Parathyroid adenoma (tissue), 2 donors: Measurements from ENCODE around the gene PRSS21.

Experiments
- H2AFZ ChIP-seq: fragments of 300-600 bp; sonication (generic); one replicate; pipeline ENCODE4 v1.7.0; 2017; ENCODE audit warnings: antibody characterized with exemption, mild to moderate bottlenecking
- H3K27ac ChIP-seq: fragments of 300-600 bp; sonication (generic); one replicate; pipeline ENCODE4 v1.7.0; 2017
- H3K27me3 ChIP-seq: fragments of 300-600 bp; sonication (generic); one replicate; pipeline ENCODE4 v1.7.0; 2017; ENCODE audit warnings: low read length; ENCODE audit not compliant: control insufficient read depth, insufficient read depth
- H3K36me3 ChIP-seq: fragments of 300-600 bp; sonication (generic); one replicate; pipeline ENCODE4 v1.7.0; 2017; ENCODE audit warnings: low read length; ENCODE audit not compliant: control insufficient read depth, insufficient read depth
- H3K4me1 ChIP-seq: fragments of 300-600 bp; sonication (generic); one replicate; pipeline ENCODE4 v1.7.0; 2017; ENCODE audit warnings: control low read depth
- H3K4me2 ChIP-seq: fragments of 300-600 bp; sonication (generic); one replicate; pipeline ENCODE4 v1.7.0; 2017; ENCODE audit warnings: low read length
- H3K4me3 ChIP-seq: fragments of 300-600 bp; sonication (generic); one replicate; pipeline ENCODE4 v1.7.0; 2017; ENCODE audit warnings: low read depth, low read length
- H3K79me2 ChIP-seq: fragments of 300-600 bp; sonication (generic); one replicate; pipeline ENCODE4 v1.7.0; 2017; ENCODE audit warnings: control low read depth
- H3K9ac ChIP-seq: fragments of 300-600 bp; sonication (generic); one replicate; pipeline ENCODE4 v1.7.0; 2017; ENCODE audit warnings: mild to moderate bottlenecking
- H3K9me3 ChIP-seq: fragments of 300-600 bp; sonication (generic); one replicate; pipeline ENCODE4 v1.7.0; 2017; ENCODE audit warnings: low read length; ENCODE audit not compliant: control insufficient read depth
- CTCF ChIP-seq: fragments of 300-600 bp; sonication (generic); IDR thresholded peaks from one replicate; pipeline ENCODE4 v1.7.0; 2017; ENCODE audit warnings: antibody characterized with exemption, mild to moderate bottlenecking
- donor health status: primary hyperparathyroidism.

PRSS21 gene

GRCh38 chr16:2860826-2861567, 44.0 kb downstream of the PRSS21 start:
- Histone ChIP-seq H3K79me2 (no peaks in the 10 kb centered on the region), H3K9ac (no peak overlapping the region), H3K4me1 (peaks cover 4% of the 10 kb centered on the region), H3K4me2 (no peak overlapping the region), H3K36me3 (no peaks in the 10 kb centered on the region), H3K4me3 (no peak overlapping the region), H3K27ac (no peak overlapping the region), H2AFZ (no peak overlapping the region), H3K27me3 (no peaks in the 10 kb centered on the region), H3K9me3 (no peaks in the 10 kb centered on the region)
- no peak for TF ChIP-seq CTCF

- H3K27ac ChIP-seq: no peak overlapping the region
- no peaks in the 10 kb centered on the region for H3K27me3 ChIP-seq
- no peaks in the 10 kb centered on the region for H3K4me1 ChIP-seq
- H3K4me3 ChIP-seq: no peak overlapping the region
- no peak overlapping the region for H3K9ac ChIP-seq
- no peaks in the 10 kb centered on the region for H3K36me3 ChIP-seq
- no peaks in the 10 kb centered on the region for H3K9me3 ChIP-seq
- no peak overlapping the region for H2AFZ ChIP-seq
- no peak overlapping the region for H3K4me2 ChIP-seq
- no peak for TF ChIP-seq CTCF
- no peaks in the 10 kb centered on the region for H3K79me2 ChIP-seq
Observed at GRCh38 chr16:2865651-2866050, 48.6 kb downstream of the PRSS21 start.

GRCh38 chr16:2866431-2866830, 49.4 kb downstream of the PRSS21 start:
- no peaks in the 10 kb centered on the region for H3K4me1 ChIP-seq
- no peak overlapping the region for H3K27ac ChIP-seq
- no peak overlapping the region for H2AFZ ChIP-seq
- H3K9ac ChIP-seq: no peak overlapping the region
- TF ChIP-seq CTCF: no peak
- no peaks in the 10 kb centered on the region for H3K36me3 ChIP-seq
- H3K9me3 ChIP-seq: no peaks in the 10 kb centered on the region
- H3K79me2 ChIP-seq: no peaks in the 10 kb centered on the region
- H3K27me3 ChIP-seq: no peaks in the 10 kb centered on the region
- H3K4me2 ChIP-seq: no peak overlapping the region
- H3K4me3 ChIP-seq: no peak overlapping the region

GRCh38 chr16:2867661-2867986, 50.6 kb downstream of the PRSS21 start:
- H3K4me3 ChIP-seq: peak overlapping the region; percentile 81
- no peaks in the 10 kb centered on the region for H3K36me3 ChIP-seq
- no peaks in the 10 kb centered on the region for H3K79me2 ChIP-seq
- H3K9ac ChIP-seq: no peak overlapping the region
- H3K4me1 ChIP-seq: no peaks in the 10 kb centered on the region
- peak overlapping the region; percentile 88 for H3K27ac ChIP-seq
- peak overlapping the region; percentile 97 for H2AFZ ChIP-seq
- TF ChIP-seq CTCF: no peak
- peak overlapping the region; percentile 85 for H3K4me2 ChIP-seq
- no peaks in the 10 kb centered on the region for H3K9me3 ChIP-seq
- H3K27me3 ChIP-seq: no peaks in the 10 kb centered on the region
